PC-3 (cell line): ENCODE data around the gene CABLES1. TPM values are rescaled to one million over a fixed set of nuclear protein-coding genes. Genes with fewer than 3 reads are reported as not detected.
"Not testable (repeated sequence)": the region's sequence is repeated elsewhere in the genome, so short reads cannot be mapped to it uniquely, and the experiment has no call there.

Experiments used
- ATAC-seq: fragments of 200-7000 bp; cut with Tn5 transposase; 2 replicates; pipeline ENCODE4 v1.9.1; 2020; ENCODE audit warnings: mild to moderate bottlenecking, moderate library complexity
- BruUV-seq: library from RNA; stranded (reverse); fragments of 400-500 nt; replicated peaks from 2 replicates; lab custom pipeline; 2021; lab: Mats Ljungman, UMichigan
- CTCF ChIA-PET: fragments of 300-600 bp; sonication (Branson Sonifier 250); formaldehyde crosslinking; loops from one replicate; lab custom pipeline; 2022; ENCODE audit warnings: antibody characterized with exemption; lab: Charles Lee
- POLR2A ChIA-PET: fragments of 300-600 bp; sonication (Branson Sonifier 250); formaldehyde crosslinking; loops from one replicate; lab custom pipeline; 2022; ENCODE audit warnings: antibody characterized with exemption; ENCODE audit not compliant: unreplicated experiment; lab: Charles Lee
- DNase-seq: peaks from one replicate; pipeline ENCODE4 v3.0.0-alpha.2; 2015
- H2AFZ ChIP-seq: fragments of 300-600 bp; sonication (generic); 2 replicates; pipeline ENCODE4 v1.6.0; 2016; ENCODE audit warnings: antibody characterized with exemption, low read length
- H3F3A ChIP-seq: fragments of 300-600 bp; sonication (generic); one replicate; pipeline ENCODE4 v1.6.0; 2017; ENCODE audit warnings: antibody characterized with exemption, low read length, control low read depth, mild to moderate bottlenecking; ENCODE audit not compliant: unreplicated experiment
- H3K27ac ChIP-seq: fragments of 300-600 bp; sonication (generic); 2 replicates; pipeline ENCODE4 v1.5.1; 2016; ENCODE audit warnings: mild to moderate bottlenecking, low read length
- H3K27me3 ChIP-seq: fragments of 300-600 bp; sonication (generic); 2 replicates; pipeline ENCODE4 v1.6.1; 2016; ENCODE audit warnings: low read length, mixed read lengths
- H3K36me3 ChIP-seq: fragments of 300-600 bp; sonication (generic); 2 replicates; pipeline ENCODE4 v1.6.1; 2016; ENCODE audit warnings: low read depth, mixed run types, low read length, mixed read lengths
- H3K4me1 ChIP-seq: fragments of 300-600 bp; sonication (generic); 2 replicates; pipeline ENCODE4 v1.5.1; 2016; ENCODE audit warnings: low read length; ENCODE audit not compliant: insufficient read depth
- H3K4me2 ChIP-seq: fragments of 300-600 bp; sonication (generic); 2 replicates; pipeline ENCODE4 v1.6.0; 2016; ENCODE audit warnings: low read length
- H3K4me3 ChIP-seq: fragments of 300-600 bp; sonication (generic); 2 replicates; pipeline ENCODE4 v1.5.1; 2016; ENCODE audit warnings: mild to moderate bottlenecking, low read length, mixed read lengths
- H3K79me2 ChIP-seq: fragments of 300-600 bp; sonication (generic); 2 replicates; pipeline ENCODE4 v1.6.1; 2017; ENCODE audit warnings: low read length, mixed read lengths
- H3K9ac ChIP-seq: fragments of 300-600 bp; sonication (generic); 2 replicates; pipeline ENCODE4 v1.6.0; 2016; ENCODE audit warnings: mild to moderate bottlenecking, low read length
- H3K9me2 ChIP-seq: fragments of 300-600 bp; sonication (generic); replicated peaks from 2 replicates; pipeline ENCODE4 v1.6.1; 2016; ENCODE audit warnings: mixed run types, low read length, mixed read lengths
- H3K9me3 ChIP-seq: fragments of 300-600 bp; sonication (generic); 2 replicates; pipeline ENCODE4 v1.6.1; 2016; ENCODE audit warnings: low read length, mixed read lengths
- H4K20me1 ChIP-seq: fragments of 300-600 bp; sonication (generic); 2 replicates; pipeline ENCODE4 v1.6.1; 2016; ENCODE audit warnings: low read length, mixed read lengths
- EZH2 ChIP-seq: fragments of 300-600 bp; sonication (generic); IDR thresholded peaks from one replicate; pipeline ENCODE4 v1.6.1; 2017; ENCODE audit warnings: antibody characterized with exemption, mild to moderate bottlenecking, low read length; ENCODE audit not compliant: unreplicated experiment
- EZH2phosphoT487 ChIP-seq: fragments of 300-600 bp; sonication (generic); IDR thresholded peaks from 2 replicates; pipeline ENCODE4 v1.6.1; 2018; ENCODE audit warnings: mild to moderate bottlenecking, antibody characterized with exemption, low read length, borderline replicate concordance
- intact Hi-C: fragments of 100-400 bp; cut with micrococcal nuclease; formaldehyde crosslinking; loops from 2 replicates; pipeline ENCODE4 v1.9.0; 2023
- total RNA-seq: library from RNA; depleted of rRNA; stranded (reverse); fragments of >200 nt; gene quantifications from 2 replicates; pipeline ENCODE4 v1.2.3, GENCODE V29; 2014
- TF ChIP-seq, protein P1 (sequence below): fragments of 300-600 bp; sonication (generic); conservative IDR thresholded peaks from 2 replicates; pipeline ENCODE4 v1.5.1; 2017; ENCODE audit warnings: antibody characterized with exemption, low read depth, mild to moderate bottlenecking, low read length

The CABLES1 gene
- total RNA-seq, 1 experiment from 2014 or later = 18.6 TPM

DNA sequence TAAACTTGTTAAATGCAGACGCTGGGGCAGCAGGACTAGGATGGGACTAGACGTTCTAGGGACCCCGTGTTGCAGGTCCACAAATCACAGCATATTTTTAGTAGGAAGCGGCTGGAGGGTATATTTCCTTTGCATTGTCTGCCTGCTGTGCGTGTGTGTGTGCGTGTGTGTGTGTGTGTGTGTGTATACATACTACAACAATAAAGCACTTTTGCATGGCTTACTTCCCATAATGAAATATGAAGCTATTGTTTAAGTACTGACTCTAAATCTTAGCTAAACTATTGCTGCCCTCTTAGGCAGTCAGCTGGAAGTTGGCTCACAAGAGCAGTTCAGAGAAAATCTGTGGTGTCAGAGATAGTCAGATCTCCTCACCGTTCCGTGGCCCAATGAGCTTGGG, 133.4 kb downstream of the CABLES1 start:
- BruUV-seq = no TSS peak
- peaks cover 5% of the 10 kb centered on the region; the same call in 1 of the 2 replicates for H3K9me3 ChIP-seq
- ATAC-seq (no peak), DNase-seq (no peak)
- H4K20me1 ChIP-seq = no peaks in the 10 kb centered on the region
- no peaks in the 10 kb centered on the region for H3K4me1 ChIP-seq
- no peaks in the 10 kb centered on the region for H3K79me2 ChIP-seq
- no peak overlapping the region for H3K9ac ChIP-seq
- no peak overlapping the region for H2AFZ ChIP-seq
- no peak for TF ChIP-seq EZH2
- TF ChIP-seq, protein P1, sequence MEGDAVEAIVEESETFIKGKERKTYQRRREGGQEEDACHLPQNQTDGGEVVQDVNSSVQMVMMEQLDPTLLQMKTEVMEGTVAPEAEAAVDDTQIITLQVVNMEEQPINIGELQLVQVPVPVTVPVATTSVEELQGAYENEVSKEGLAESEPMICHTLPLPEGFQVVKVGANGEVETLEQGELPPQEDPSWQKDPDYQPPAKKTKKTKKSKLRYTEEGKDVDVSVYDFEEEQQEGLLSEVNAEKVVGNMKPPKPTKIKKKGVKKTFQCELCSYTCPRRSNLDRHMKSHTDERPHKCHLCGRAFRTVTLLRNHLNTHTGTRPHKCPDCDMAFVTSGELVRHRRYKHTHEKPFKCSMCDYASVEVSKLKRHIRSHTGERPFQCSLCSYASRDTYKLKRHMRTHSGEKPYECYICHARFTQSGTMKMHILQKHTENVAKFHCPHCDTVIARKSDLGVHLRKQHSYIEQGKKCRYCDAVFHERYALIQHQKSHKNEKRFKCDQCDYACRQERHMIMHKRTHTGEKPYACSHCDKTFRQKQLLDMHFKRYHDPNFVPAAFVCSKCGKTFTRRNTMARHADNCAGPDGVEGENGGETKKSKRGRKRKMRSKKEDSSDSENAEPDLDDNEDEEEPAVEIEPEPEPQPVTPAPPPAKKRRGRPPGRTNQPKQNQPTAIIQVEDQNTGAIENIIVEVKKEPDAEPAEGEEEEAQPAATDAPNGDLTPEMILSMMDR = no peak
- no peak for TF ChIP-seq EZH2phosphoT487
- 0 out of 2 replicates have a peak, but pooled peaks cover 3% of the 10 kb centered on the region for H3K36me3 ChIP-seq
- POLR2A ChIA-PET = no interaction called here
- no peaks in the 10 kb centered on the region for H3F3A ChIP-seq
- CTCF ChIA-PET = interaction anchor here (0.5 to 0.6 kb wide), 2 partner anchors 8 to 127 kb away, joined by 3 read pairs; no protein-coding TSS in a partner anchor
- no peaks in the 10 kb centered on the region for H3K9me2 ChIP-seq
- intact Hi-C loops = no loop called here
- H3K27me3 ChIP-seq = no peaks in the 10 kb centered on the region
- no peak overlapping the region for H3K27ac ChIP-seq
- H3K4me2 ChIP-seq = no peak overlapping the region
- no peak overlapping the region for H3K4me3 ChIP-seq

DNA sequence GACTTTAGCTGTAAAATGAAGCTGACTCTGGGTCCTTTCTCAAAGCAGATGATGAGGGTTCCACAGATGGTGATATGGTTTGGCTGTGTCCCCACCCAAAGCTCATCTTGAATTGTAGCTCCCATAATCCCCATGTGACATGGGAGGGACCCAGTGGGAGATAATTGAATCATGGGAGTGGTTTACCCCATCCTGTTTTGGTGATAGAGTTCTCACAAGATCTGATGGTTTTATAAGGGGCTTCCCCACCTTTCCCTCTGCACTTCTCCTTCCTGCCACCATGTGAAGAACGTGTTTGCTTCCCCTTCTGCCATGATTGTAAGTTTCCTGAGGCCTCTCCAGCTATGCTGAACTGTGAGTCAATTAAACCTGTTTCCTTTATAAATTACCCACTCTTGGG, 133.8 kb downstream of the CABLES1 start:
- H3K9me3 ChIP-seq, H3K27ac ChIP-seq, intact Hi-C loops, H3K27me3 ChIP-seq, H3K79me2 ChIP-seq, H3K4me1 ChIP-seq, H3K4me2 ChIP-seq, H3K9me2 ChIP-seq, ATAC-seq, H2AFZ ChIP-seq, H4K20me1 ChIP-seq, DNase-seq, H3K36me3 ChIP-seq, POLR2A ChIA-PET, H3K9ac ChIP-seq, H3F3A ChIP-seq, BruUV-seq, H3K4me3 ChIP-seq: not testable (repeated sequence)
- CTCF ChIA-PET = interaction anchor here (0.5 to 0.6 kb wide), 2 partner anchors 8 to 126 kb away, joined by 3 read pairs; no protein-coding TSS in a partner anchor

DNA sequence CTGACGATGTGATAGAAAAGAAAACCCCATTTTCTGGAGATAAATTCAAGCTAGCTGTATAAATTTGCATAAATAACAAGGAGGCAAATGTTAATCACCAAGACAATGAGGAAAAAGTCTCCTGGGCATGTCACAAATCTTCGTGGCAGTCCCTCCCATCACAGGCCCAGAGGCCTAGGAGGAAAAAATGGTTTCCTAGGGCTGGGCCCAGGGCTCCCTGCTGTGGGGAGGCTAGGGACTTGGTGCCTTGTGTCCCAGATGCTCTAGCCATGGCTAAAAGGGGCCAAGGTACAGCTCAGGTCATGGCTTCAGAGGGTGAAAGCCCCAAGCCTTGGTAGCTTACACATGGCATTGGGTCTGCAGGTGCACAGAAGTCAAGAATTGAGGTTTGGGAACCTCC, 134.6 kb downstream of the CABLES1 start:
- ATAC-seq = no peak
- Histone ChIP-seq H2AFZ (no peak overlapping the region), H3K4me1 (no peaks in the 10 kb centered on the region), H3F3A (no peaks in the 10 kb centered on the region), H4K20me1 (no peaks in the 10 kb centered on the region), H3K27ac (no peak overlapping the region), H3K9me3 (peaks cover 5% of the 10 kb centered on the region; the same call in 1 of the 2 replicates), H3K9ac (no peak overlapping the region), H3K9me2 (no peaks in the 10 kb centered on the region), H3K36me3 (0 out of 2 replicates have a peak, but pooled peaks cover 3% of the 10 kb centered on the region), H3K79me2 (no peaks in the 10 kb centered on the region), H3K27me3 (no peaks in the 10 kb centered on the region), H3K4me2 (no peak overlapping the region), H3K4me3 (no peak overlapping the region)
- BruUV-seq = no TSS peak
- no peak for DNase-seq
- TF ChIP-seq EZH2phosphoT487 = no peak
- TF ChIP-seq, protein P1 = no peak
- TF ChIP-seq EZH2 = no peak
- POLR2A ChIA-PET = no interaction called here
- intact Hi-C loops = no loop called here
- CTCF ChIA-PET = no interaction called here
